ENCODE data around the gene ADGRE3. TPM values are rescaled to one million over a fixed set of nuclear protein-coding genes. Genes with fewer than 3 reads are reported as not detected.

The ADGRE3 gene
- total and polyA plus RNA-seq, 4 donors, result 0.15 to 0.67 (median 0.22) TPM

GRCh38 chr19:14603990-14604387 lies 70.7 kb downstream of the ADGRE3 start:
- no peak for TF ChIP-seq CTCF (IDR thresholded peaks at IDR 0.05; ENCODE audit: low read depth, low read length, missing input control)
- TF ChIP-seq, protein P1, sequence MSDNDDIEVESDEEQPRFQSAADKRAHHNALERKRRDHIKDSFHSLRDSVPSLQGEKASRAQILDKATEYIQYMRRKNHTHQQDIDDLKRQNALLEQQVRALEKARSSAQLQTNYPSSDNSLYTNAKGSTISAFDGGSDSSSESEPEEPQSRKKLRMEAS (IDR thresholded peaks at IDR 0.05), result no peak
- TF ChIP-seq EGR1 (IDR thresholded peaks at IDR 0.05; ENCODE audit: low read depth in 2 of 2), result no peak
- no peak for TF ChIP-seq GABPA (IDR thresholded peaks at IDR 0.05 in 1 of 2, conservative IDR thresholded peaks at IDR 0.05 in 1 of 2)
- no peak for TF ChIP-seq JUND (IDR thresholded peaks at IDR 0.05)
- DNase-seq (ENCODE audit: low spot score), result no peak
- no peak overlapping the region for H3K9ac ChIP-seq (ENCODE audit: low read depth in 1 of 2, low read length in 2 of 2)
- 83% methylated on average over 2 of the region's 2 CpGs for WGBS
- no peaks in the 10 kb centered on the region for H3K27me3 ChIP-seq (ENCODE audit: control insufficient read depth in 4 of 4, insufficient read depth in 4 of 4, low read length in 3 of 4)
- H3K4me3 ChIP-seq (ENCODE audit: low read depth in 1 of 3, low read length in 3 of 3), result no peak overlapping the region
- no peak overlapping the region for H3K27ac ChIP-seq (ENCODE audit: low read depth in 1 of 2, low read length in 2 of 2)
- no peaks in the 10 kb centered on the region for H3K4me1 ChIP-seq (ENCODE audit: control insufficient read depth in 4 of 4, insufficient read depth in 4 of 4, low read length in 3 of 4)
- peaks cover 0 to 4% (median 0%) of the 10 kb centered on the region in 4 donors for H3K9me3 ChIP-seq (ENCODE audit: control insufficient read depth in 4 of 4, low read length in 3 of 4)
- H3K36me3 ChIP-seq (ENCODE audit: control insufficient read depth in 4 of 4, insufficient read depth in 3 of 4, low read depth in 1 of 4, low read length in 3 of 4), result no peaks in the 10 kb centered on the region

DNA sequence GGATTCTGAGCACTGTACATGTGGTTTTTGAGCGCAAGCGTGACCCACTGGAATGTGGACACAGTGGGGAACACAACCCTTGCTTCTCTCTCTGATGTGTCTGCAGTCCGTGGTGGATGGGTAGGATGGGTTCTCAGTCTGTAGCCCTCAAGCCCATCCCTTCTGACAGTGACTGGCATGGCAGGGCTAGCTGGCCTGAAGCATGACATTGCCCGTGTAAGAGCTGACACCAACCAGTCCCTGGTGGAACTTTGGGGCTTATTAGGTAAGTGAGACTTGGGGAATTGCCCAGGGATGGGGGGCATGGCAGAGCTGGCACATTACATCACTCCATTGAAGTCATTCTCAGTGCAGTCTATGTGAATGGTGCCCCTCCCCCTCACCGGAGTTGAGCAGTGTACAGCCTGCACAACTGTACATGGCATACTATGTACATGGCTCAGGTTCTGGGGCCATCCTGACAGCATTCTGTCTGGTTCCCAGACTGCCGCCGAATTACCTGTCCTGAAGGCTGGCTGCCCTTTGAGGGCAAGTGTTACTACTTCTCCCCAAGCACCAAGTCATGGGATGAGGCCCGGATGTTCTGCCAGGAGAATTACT lies 75.0 kb downstream of the ADGRE3 start:
- TF ChIP-seq NR2F2 (IDR thresholded peaks at IDR 0.05) (no peak), YY1 (IDR thresholded peaks at IDR 0.05) (no peak), SP1 (IDR thresholded peaks at IDR 0.05) (no peak), HNF4A (conservative IDR thresholded peaks at IDR 0.05) (no peak), TAF1 (conservative IDR thresholded peaks at IDR 0.05) (no peak), RXRA (IDR thresholded peaks at IDR 0.05) (no peak), ZBTB33 (IDR thresholded peaks at IDR 0.05) (no peak), JUND (IDR thresholded peaks at IDR 0.05) (no peak), FOXA1 (IDR thresholded peaks at IDR 0.05) (no peak), ATF3 (IDR thresholded peaks at IDR 0.05) (no peak), RAD21 (IDR thresholded peaks at IDR 0.05) (no peak), CTCF (IDR thresholded peaks at IDR 0.05; ENCODE audit: low read depth, low read length, missing input control) (no peak), EGR1 (IDR thresholded peaks at IDR 0.05; ENCODE audit: low read depth in 2 of 2) (no peak), GABPA (IDR thresholded peaks at IDR 0.05 in 1 of 2, conservative IDR thresholded peaks at IDR 0.05 in 1 of 2) (no peak)
- TF ChIP-seq, protein P2, sequence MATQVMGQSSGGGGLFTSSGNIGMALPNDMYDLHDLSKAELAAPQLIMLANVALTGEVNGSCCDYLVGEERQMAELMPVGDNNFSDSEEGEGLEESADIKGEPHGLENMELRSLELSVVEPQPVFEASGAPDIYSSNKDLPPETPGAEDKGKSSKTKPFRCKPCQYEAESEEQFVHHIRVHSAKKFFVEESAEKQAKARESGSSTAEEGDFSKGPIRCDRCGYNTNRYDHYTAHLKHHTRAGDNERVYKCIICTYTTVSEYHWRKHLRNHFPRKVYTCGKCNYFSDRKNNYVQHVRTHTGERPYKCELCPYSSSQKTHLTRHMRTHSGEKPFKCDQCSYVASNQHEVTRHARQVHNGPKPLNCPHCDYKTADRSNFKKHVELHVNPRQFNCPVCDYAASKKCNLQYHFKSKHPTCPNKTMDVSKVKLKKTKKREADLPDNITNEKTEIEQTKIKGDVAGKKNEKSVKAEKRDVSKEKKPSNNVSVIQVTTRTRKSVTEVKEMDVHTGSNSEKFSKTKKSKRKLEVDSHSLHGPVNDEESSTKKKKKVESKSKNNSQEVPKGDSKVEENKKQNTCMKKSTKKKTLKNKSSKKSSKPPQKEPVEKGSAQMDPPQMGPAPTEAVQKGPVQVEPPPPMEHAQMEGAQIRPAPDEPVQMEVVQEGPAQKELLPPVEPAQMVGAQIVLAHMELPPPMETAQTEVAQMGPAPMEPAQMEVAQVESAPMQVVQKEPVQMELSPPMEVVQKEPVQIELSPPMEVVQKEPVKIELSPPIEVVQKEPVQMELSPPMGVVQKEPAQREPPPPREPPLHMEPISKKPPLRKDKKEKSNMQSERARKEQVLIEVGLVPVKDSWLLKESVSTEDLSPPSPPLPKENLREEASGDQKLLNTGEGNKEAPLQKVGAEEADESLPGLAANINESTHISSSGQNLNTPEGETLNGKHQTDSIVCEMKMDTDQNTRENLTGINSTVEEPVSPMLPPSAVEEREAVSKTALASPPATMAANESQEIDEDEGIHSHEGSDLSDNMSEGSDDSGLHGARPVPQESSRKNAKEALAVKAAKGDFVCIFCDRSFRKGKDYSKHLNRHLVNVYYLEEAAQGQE (IDR thresholded peaks at IDR 0.05), result no peak
- Histone ChIP-seq H3K4me3 (ENCODE audit: low read depth in 1 of 3, low read length in 3 of 3) (no peak overlapping the region), H3K36me3 (ENCODE audit: control insufficient read depth in 4 of 4, insufficient read depth in 3 of 4, low read depth in 1 of 4, low read length in 3 of 4) (no peaks in the 10 kb centered on the region), H3K9me3 (ENCODE audit: control insufficient read depth in 4 of 4, low read length in 3 of 4) (peaks cover 0 to 4% (median under 1%) of the 10 kb centered on the region in 4 donors), H3K4me1 (ENCODE audit: control insufficient read depth in 4 of 4, insufficient read depth in 4 of 4, low read length in 3 of 4) (no peaks in the 10 kb centered on the region), H3K27ac (ENCODE audit: low read depth in 1 of 2, low read length in 2 of 2) (no peak overlapping the region), H3K27me3 (ENCODE audit: control insufficient read depth in 4 of 4, insufficient read depth in 4 of 4, low read length in 3 of 4) (peaks cover 0 to 4% (median 0%) of the 10 kb centered on the region in 4 donors), H3K9ac (ENCODE audit: low read depth in 1 of 2, low read length in 2 of 2) (no peak overlapping the region)
- 86% methylated on average over 8 of the region's 8 CpGs for whole genome bisulfite sequencing
- DNase-seq (ENCODE audit: low spot score), result no peak

All from liver (tissue), 9 donors.